Measurements from ENCODE around the gene CHERP.

The CHERP gene

GRCh38 chr19:16542045-16542909 is at the start of gene CHERP:
Gene CHERP (minus strand): TSS chr19:16542437. CDS start chr19:16542378, 59 bp downstream.
- peak; percentile 89 to 94 for DNase-seq (ENCODE audit: low read depth in 2 of 2)

- DNase-seq (ENCODE audit: low read depth in 2 of 2): no peak
These were observed 48.9 kb upstream of the CHERP start for GRCh38 chr19:16590876-16591802.

GRCh38 chr19:16589917-16590316 is 47.7 kb upstream of the CHERP start:
- DNase-seq (ENCODE audit: low read depth in 2 of 2): no peak

DNA sequence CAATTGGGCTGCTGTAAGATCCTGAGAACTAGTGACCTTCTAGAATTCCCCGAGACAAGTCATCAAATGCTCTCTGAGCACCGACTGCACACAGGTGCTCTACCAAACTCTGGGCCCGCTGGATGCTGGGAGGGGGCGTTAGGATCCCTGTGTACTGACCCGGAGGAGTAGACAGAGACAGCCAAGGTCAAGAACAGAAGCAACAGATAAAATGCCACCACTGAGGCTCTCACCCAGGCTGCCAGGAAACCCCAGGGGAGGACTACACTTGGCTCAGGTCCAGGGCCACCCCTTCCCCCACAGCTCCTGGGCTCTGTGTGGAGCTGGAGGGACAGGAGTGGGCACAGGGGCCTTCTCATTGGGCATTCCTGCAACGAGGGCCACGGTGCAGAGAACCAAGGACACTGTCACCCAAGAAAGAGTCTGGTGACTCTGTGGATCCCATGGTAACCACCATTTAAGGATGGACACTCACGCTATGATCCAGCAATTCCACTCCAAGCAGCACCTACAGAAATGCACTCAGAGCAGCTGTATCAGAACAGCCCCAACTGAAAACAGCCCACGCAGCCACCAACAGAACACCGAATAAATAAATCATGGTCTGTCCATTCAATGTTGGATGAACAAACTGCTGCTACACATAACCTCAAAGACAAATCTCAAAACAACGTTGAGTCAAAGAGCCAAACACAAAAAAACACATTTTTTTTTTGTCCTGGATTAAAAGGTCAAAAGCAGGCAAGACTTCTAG is 46.8 kb upstream of the CHERP start:
- no peak for DNase-seq (ENCODE audit: low read depth in 2 of 2)

DNA sequence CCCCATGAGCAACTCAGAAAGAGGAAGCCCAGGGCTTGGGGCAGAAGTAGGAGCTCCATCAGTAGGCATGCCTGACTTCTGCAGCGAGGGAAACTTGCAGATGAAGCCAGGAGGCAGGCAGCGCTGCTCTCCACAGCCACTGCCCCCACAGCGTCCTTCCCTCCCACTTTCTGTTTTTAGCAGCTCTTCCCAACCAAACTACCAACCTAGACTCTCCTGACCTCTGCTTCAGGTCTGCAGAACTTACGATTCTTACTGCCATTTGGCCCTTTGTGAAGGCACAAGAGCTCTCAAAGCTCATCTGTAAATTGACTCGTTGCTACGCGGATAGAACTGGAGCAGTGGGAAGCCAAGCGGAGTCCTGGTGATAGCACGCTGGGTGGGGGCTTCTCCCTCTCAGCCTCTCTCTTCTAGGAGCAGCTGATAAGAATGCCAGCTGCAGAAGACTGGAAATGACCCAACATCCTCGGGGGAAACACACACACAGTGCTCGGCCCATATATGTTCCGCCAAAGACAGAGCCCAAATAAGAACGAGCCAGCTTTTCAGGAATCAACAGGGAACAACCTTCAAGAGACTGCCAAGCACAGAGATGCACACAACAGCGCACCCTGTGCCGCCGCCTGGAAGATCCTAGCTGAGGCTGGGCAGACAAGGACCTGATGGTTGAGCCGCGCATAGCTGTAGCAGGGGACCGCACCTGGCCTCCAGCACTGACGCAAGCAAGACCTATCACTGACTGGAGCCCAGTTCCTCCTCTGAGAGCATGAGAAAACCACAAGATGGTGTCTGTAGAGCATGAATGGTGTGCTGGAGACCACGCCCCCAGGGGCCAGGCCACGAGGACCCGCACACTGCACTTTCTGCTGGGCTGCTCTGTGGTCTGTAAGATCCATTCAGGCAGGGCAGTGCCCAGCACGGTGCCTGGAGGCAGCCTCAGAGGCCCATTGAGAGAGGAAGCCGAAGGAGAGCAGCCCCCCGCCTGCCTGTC is 45.9 kb upstream of the CHERP start:
- DNase-seq (ENCODE audit: low read depth in 2 of 2): peak in 1 of 2 donors; percentile 39

DNA sequence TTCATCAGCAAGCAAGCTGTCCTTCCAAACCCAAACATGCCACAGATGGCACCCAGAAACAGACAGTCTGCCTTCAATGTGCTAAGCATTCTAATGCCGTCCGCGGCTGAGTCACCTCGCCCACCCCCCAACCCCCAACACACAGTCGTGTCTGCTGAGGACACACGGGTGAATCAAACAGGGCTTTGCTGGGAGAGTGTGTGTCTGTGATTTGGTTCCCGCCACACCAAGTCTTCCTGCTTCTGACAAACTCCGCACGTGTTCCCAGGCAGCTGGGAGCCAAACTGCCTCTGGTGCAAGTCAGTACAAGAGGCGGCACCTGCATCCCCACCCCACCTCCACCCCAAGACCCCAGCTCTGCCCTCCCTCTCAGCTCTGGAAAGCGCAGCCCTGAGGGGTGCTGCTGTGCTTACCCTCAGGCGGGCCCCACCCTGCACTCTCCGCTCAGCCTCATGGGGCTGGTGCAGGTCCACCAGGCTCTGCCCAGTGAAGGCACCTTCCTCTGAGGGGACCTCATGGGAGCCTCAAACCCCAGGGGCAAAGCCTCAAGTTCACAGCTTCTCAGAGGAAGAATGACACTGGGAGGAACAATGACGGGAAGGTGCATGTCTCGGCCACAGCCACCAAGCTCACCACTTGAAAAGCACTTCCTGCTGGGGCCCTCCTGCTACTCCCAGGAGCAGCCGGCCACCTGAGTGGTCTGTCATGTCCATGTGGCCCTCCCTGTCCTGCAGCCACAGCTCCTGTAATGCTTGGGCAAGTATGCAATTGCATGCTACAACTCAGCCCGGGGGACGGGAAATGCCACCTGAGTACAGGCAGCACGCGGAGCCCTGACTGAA is 45.0 kb upstream of the CHERP start:
- peak; percentile 50 to 61 for DNase-seq (ENCODE audit: low read depth in 2 of 2)

DNA sequence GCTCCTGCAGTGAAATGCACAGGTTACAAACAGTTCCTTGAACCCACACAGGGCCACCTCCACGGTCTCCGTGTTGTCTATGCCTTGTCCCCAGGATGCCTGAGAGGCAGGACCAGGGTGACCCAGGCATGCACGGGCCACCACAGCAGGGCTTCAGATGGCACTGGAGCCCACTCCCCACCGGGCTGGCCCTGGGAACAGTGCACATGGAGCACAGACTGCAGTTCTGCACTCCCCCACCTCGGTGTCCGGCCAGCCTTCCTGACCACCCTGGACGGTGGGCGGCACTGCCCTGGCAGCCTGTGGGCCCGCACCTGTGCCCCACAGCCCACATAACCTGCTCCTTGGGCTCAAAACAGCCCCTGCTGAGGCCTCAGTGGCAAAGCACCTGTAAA is 44.2 kb upstream of the CHERP start:
- no peak for DNase-seq (ENCODE audit: low read depth in 2 of 2)

GRCh38 chr19:16585808-16586476 is 43.7 kb upstream of the CHERP start:
- DNase-seq (ENCODE audit: low read depth in 2 of 2): no peak

DNA sequence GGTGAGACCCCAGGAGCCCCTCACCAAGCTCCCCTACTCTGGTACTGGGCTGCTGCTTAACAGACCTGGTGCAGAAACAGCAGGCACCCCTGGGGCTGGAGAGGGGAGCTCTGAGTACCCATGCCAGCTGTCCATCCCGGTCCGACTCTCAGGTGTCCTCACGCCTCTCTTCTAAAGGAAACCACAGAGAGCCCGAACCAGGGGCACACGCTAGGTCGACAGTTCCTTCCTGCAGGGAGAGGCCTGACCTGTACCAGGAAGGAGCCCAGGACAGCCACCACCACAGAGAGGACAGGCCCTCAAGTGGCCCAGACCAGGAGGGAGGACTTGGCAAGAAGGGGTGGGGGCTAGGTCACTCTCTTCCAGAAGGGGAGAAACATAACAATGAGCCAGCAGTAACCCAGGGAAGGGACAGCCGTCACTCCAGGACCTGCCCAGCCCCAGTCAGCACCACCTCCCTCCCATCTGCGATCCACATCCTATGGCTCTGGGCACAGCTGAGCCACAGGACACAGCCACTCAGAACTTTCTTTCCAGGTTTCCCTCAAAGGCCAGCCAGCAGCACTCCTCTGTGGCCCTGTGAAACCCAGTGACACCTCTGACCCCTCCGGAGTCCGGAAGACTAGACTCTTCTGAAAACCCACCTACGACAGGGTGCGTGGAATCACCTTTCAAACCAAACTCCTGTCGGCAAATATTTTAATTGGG is 43.0 kb upstream of the CHERP start:
- no peak for DNase-seq (ENCODE audit: low read depth in 2 of 2)

GRCh38 chr19:16584248-16585093 is 42.2 kb upstream of the CHERP start:
- DNase-seq (ENCODE audit: low read depth in 2 of 2): peak; percentile 86

- DNase-seq (ENCODE audit: low read depth in 2 of 2): no peak
These were observed 40.4 kb upstream of the CHERP start for GRCh38 chr19:16582486-16583261.

DNA sequence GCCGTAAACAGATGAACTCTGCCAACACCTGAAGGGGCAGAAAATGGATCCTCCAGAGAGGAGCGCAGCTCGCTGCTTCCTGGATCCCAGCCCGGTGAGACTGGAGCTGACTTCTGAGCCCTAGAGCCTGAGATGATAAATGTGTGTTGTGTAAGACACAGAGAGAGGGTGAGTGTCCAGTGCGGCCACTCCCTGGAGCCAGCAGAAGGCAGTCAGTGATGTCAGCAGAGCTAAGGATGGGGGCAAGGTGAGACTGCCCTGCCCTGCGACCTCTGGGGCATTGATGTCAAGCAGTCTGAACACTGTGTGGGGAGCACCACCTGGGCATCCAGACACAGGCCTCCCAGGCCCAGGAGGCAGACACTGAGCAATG is 39.7 kb upstream of the CHERP start:
- no peak for DNase-seq (ENCODE audit: low read depth in 2 of 2)

DNA sequence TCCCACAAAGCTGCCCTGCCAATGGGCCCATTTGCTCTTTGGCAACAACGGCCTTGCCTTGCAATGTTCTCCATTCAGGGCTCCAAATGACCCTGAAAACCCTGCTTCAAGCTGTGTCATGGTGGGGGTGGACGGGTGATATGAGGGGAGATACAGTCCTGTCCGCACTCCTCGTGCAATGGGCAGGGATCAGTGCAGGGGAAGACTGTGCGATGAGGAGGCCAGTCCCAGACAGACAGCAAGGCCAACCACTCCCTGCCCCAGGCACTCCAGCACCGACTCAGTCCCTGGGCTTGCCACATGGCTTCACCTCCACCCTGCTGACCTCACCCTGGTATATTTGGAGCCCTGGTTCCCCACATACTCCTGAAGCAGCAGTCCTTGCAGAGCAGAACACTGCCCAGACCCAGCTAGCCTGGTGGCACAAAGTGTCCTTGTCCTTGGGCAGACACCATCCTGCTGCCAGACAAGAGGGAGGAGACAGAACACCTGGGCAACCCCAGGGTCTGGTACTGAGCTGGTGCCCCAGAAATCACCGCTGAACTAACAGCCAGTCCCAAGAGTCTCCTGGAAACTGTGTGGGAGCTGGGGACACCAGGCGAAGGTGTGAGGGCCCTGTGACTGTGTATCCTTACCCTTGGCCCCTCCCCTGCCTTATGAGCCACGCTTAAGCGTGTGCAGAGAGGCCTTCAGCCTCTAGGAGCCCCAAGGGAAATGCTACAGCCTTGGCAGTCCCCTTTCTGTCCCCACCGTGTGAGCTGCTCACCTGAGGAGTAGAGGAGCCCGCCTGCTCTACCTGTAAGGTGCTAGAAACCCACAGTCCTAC is 39.1 kb upstream of the CHERP start:
- no peak for DNase-seq (ENCODE audit: low read depth in 2 of 2)

GRCh38 chr19:16579381-16579780 is 37.1 kb upstream of the CHERP start:
- DNase-seq (ENCODE audit: low read depth in 2 of 2): no peak

DNA sequence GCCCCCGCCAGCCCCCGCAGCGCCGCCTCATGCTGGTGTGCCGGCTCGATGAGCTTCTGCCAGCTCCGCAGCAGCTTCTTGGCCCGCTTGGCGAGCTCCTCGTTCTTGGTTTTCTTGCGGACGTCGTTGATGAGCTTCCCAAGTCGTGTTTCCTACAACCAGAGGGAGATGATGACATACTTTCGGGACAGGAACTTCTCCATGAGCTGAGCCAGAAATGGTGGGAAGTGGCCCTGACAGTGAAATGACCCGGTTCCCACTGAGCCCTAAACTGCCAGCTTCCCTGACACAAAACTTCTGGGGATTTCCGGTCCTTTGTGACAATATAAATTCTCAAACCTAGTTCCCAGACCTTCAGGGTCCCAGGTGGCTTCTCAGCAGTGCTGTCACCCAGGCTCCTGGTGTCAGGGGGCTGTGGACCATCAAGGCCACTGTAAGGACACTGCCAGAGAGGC is 35.3 kb upstream of the CHERP start:
- DNase-seq (ENCODE audit: low read depth in 2 of 2): no peak

Measured in stimulated activated CD8-positive, alpha-beta memory T cell treated with anti-CD3 and anti-CD28 coated beads, Interleukin-7, amount 100 ng/mL, for 4 hours (primary cell).